NCI-H1436 (cell line): ENCODE measurements around the gene CTCF.
"Not testable (repeated sequence)": the region's sequence is repeated elsewhere in the genome, so short reads cannot be mapped to it uniquely, and the experiment has no call there.

Experiments
- DNase-seq: peaks from one replicate; lab custom pipeline; 2025; lab: John Stamatoyannopoulos, UW

Gene CTCF, protein sequence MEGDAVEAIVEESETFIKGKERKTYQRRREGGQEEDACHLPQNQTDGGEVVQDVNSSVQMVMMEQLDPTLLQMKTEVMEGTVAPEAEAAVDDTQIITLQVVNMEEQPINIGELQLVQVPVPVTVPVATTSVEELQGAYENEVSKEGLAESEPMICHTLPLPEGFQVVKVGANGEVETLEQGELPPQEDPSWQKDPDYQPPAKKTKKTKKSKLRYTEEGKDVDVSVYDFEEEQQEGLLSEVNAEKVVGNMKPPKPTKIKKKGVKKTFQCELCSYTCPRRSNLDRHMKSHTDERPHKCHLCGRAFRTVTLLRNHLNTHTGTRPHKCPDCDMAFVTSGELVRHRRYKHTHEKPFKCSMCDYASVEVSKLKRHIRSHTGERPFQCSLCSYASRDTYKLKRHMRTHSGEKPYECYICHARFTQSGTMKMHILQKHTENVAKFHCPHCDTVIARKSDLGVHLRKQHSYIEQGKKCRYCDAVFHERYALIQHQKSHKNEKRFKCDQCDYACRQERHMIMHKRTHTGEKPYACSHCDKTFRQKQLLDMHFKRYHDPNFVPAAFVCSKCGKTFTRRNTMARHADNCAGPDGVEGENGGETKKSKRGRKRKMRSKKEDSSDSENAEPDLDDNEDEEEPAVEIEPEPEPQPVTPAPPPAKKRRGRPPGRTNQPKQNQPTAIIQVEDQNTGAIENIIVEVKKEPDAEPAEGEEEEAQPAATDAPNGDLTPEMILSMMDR

DNA sequence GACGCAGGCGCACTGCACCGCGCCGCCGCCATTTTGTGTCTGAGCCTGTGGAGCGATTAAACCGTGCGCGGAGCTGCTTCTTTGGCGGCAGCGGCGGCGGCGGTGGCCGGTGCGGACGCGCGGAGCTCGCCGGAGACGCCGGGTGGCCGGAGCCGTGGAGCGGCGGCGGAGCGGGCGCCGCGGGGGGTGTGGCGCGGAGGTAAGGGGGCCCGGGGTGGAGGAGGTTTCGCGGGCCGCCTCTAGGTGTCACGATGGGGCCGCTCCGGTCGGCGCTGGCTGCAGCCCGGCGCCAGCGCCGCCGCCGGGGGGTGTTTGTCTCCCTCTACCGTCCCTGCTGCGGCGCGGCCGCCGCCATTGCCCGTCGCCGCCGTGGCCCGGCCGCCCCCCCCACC is at the start of gene CTCF:
CTCF (plus strand) TSS at position 1 of the 392 bp plus-strand sequence. CDS start 48,307 bp downstream, outside the sequence.
- peak; percentile 70 for DNase-seq

DNA sequence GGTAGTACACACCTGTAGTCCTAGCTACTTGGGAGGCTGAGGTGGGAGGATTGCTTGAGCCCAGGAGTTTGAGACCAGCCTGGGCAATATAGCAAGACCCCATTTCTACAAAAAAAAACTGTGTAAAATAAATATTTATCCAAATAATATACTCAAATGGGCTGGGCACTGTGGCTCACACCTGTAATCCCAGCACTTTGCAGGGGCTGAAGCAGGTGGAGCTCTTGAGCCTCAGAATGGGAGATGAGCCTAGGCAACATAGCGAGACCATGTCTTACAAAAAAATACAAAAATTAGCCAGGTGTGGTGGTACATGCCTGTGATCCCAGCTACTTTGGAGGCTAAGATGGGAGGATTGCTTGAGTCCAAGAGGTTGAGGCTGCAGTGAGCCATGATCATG is 48.4 kb upstream of the CTCF start:
- DNase-seq, result not testable (repeated sequence)

DNA sequence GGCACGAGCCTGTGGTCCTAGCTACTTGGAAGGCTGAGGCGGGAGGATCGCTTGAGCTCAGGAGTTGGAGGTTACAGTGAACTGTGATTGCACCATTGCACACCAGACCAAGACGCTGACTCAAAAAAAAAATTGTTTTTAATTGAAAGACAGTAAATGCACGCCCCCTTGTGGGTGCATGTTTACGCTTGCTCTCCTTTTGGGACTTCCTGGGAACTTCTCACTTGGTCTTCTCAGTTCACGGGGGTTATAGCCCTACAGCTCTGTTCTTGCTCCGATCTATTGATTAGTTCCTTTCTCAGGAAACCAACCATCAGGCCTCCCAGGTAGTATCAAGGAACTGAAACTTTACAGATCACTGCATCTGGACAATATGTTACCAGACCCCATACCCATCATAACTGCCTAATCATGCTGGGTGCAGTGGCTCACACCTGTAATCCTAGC is 47.9 kb upstream of the CTCF start:
- peak; percentile 68 for DNase-seq

DNA sequence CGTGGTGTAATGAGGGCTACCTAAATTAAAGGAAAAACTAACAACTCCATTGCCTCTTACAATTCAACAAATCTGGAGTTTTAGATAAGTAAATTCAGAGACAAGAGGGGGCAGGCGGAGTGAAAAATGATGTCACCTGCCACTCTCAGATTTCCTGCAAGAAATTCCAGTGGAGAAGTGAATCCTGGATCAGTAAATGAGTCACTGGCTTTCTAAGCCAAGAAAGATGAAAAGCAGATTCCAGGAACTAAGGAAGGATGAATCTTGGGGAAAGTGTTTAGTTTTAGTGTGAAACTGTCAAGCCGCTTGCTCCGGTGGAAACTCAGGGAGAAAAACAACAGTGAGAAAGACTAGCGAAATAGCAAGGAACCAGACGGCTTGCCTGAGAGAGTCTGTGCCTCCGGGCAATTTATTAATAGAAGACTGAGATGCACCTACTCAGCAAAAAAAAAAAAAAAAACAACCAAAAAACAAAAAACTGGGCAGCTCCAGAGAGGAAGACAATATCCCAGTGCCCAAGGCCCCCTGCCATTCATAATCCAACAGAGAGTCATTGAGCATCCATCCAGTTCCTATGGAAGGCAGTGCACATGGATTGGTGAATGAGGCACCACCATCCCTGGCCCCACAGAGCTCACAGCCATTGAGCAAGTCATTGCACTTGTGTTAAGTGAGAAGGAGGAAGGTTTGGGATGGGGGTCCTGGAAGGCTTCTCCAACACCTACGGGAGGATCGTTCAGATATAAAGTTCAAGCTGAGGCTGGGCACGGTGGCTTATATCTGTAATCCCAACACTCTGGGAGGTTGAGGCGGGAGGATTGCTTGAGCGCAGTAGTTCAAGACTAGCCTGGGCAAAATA is 45.8 kb upstream of the CTCF start:
- DNase-seq, result no peak

DNA sequence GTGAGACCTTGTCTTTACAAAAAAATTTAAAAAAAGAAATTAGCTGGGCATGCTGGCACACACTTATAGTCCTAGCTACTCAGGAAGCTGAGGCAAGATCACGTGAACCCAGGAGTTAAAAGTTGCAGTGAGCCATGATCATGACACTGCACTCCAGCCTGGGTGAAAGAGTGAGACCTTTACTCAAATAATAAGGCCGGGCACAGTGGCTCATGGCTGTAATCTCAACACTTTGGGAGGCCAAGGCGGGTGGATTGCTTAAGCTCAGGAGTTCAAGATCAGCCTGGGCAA is 45.2 kb upstream of the CTCF start:
- DNase-seq, result no peak

DNA sequence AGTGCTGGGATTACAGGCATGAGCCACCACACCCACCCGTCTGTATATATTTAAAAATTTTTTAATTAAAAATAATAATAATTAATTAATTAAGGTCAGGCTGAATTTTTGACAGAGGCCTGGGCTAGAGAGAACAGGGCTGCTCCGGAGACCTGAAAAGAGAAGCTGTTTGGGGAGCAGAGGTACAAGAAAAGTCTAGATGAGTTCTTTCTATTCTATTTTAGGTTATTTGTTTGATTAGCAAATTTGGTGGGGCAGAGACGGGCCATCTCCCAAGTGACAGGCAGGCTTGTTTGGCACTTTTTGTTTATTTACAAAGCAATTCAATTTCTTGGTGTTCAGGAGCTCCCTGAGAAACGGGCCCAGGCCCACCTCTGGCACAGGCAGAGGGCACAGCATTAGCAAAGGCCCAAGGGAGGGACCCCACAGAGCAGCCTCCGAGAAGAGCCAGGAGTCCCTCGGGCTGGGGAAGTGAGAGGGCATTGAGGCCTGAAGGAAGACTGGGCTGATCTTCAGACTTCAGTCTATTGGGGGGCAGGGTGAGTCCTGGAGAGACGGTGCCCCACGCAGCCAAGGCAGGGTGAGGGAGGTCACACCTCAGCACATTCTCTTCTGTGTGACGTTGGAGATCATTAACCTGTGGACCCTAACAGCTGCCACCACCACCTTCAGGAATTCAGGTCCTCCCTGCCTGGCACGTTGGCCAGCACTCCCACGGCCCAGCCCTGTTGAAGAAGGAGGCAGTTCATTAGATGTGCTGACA is 44.5 kb upstream of the CTCF start:
- DNase-seq, result no peak

DNA sequence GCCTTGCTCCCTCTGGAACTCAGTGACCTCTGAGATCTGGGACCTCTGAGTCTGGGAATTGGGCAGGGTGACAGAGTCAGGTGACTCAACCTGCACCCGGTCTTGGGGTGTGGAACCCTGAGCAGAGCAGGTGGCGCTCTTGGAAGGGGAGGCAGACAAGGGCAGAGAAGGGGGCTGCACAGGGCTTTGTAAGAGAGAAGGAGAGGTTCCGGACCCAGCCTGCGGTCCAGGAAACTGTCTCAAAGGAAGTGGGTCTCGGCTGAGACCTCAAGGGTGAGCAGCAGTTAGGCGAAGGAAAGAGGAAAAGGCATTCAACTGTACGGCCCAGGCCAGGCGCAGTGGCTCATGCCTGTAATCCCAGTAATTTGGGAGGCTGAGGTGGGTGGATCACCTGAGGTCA is 43.6 kb upstream of the CTCF start:
- DNase-seq, result no peak

DNA sequence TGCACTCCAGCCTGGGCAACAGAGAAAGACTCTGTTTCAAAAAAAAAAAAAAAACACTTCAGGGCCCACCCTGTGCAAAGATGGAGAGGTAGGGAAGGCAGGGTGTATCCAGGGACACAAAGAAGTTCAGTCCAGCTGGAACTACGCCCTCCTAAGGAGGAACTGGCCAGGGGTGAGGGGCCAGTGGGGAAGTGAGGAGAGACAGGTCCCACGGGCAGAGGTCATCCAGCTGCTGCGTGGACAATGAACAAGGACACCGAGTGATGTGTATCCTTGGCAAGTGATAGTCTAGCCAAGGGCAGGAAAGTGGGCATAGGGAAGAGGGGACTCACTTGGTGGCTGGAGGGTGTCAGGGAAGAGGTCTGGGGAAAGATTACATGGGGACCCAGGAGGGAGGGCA is 43.1 kb upstream of the CTCF start:
- no peak for DNase-seq

DNA sequence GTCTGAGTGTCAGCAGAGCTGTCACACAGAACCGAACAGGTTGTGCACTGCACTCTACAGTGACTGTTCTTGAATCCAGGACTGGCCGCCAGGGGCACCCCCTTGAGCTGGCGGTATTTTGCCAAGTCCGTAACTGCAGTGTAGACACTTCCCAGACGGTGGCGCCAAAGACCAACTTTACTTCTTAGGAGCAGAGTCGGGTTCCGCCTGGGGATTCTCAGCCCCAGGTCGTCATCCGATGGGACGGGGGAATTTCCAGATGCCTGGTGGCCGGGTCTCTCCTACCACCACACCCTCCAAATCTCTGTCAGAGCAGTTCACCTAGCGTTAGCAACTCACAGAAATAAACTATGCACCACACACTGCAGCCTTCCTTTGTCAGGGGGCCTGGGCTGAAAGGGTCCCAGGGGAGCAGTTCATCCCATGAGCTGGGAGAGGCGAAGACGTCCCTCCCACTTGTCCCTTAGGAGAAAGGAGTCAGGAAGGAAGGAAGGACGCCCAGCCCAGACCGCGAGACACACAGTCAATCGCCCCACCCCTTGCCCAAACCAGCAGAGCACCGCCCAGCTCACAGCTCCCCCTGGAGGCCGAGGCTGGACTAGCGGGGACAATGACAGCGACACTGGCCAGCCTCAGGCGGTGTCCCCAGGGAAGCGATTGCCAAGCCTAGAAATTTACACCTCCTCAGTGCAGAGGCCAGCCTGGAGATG is 41.1 kb upstream of the CTCF start:
- DNase-seq, result peak; percentile 95

DNA sequence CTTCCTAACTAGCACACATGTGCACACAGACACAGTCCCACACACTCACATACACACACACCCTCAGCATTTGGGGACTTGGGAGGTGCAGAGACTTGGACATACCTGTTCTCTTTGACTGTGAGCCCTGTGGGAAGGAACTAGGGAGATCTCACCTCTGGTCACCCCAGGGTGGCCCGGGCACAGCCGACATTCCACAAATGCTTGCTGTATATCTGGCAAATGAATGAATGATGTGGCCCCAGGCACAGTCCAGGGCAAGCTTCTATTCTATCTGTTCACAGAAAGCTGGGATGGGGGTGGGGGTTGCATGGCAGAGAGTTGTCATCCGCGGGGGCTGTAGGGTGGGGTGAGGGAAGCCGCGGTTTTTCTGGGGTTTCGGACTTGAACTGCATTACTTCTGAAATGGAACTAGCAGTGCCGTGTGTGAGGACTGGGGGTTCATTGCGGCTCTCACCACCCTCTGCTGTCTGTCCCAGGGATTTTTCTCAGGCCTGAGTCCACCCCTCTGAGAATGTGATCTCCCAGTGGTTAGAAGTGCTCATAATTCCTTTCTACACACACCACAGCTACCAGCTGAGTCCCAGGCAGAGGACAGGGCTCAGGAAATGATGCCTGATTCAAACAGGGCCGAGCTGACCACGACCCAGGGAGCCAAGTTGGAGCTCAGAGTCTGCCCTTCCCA is 37.0 kb upstream of the CTCF start:
- DNase-seq, result no peak

DNA sequence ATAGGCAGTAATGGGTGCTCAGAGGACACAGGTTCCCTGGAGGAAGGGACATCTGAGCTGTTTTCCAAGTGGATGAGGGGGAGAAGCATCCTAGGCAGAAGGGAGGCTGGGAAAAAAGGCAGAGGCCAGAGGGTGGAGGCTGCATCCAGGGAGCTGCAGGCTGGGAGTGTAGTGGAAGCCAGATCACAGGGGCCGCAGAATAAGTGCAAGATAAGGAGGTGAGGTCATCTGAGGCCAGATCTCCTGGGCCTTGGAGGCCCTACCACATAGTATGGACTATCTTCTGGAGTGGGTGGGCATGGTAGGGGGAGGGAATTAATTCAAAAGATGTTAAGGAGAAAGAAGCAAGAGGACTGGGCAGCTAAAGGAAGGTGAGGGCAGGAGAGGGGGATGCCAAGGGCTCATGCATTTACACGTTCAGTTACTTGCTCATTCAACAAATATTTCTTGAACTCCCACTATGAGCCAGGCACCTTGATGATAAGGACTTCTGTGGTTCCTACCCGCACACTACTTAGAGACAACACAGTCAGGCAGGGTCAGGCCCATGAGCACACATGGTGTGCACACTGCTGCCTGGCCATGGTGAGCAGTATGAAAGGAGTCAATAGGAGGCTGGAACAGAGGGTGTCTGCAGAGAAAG is 36.1 kb upstream of the CTCF start:
- no peak for DNase-seq

DNA sequence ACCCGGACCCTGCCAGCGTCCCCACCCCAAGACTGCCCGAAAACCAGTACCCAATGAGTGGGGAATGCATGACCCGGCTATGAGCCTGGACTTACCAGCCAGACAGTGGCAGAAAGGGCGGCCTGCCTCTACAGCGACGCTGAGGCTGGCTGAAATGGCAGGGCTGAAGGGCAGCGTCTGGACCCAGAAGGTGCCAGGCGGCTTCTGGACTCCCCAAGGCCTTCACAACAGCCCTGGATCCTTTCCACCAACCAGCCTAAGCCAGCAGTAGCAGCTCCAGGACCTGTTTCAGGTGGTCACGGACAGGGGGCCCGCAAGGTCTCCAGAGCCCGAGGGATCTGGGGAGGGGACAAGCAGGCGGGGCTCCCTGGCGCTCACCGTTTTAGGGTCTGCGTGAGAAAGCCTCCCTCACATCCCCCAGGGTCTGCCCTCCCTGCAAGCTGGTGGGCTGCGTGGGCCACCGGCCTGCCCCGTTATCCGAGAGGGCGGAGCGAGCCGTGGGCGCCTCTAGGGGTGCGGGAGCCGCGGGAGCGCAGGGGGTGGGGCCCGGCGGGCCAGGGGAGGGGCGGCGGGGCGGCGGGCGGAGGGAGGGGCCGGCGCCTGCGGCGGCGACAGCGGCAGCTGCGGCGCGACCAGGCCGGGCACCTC is 34.0 kb upstream of the CTCF start, which contains the start of gene RIPOR1:
RIPOR1 (plus strand) TSS at position 608 of the 648 bp plus-strand sequence. CDS start 9,618 bp downstream, outside the sequence.
- no peak for DNase-seq

DNA sequence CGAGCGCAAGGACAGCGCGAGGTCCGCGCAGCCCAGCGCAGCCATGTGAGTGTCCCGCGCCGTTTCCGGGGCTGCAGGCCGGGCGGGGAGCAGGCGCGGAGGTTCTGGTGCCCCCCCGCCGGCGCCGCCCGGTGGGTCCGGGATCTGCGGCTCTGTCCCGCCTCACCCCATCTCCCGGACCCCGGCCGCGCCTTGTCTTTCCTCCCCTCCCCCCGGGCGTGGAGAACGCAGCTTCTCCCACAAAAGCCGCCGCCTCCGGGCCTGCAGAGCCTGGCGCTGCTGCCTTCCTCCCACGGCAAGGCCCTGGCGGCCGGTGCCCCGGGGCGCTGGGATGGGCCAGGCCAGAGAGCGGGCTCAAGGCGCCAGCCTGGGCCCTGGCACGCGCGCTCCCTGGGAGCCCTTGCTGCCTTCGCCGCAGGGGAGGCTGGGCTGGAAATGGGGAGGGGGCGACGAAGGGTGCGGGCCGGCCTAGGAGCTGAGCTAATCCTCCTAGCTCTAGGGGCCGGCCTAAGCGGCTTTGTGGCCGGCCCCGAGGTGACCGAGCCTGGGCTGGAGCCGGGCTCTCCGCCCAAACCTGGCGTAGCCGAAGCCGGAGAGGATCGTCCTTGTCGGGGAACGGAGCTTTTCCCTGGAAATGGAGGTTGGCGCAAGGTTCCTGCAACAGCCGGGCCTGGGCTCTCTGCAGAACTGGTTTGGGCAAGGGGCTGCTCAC is 33.3 kb upstream of the CTCF start:
- DNase-seq, result no peak

DNA sequence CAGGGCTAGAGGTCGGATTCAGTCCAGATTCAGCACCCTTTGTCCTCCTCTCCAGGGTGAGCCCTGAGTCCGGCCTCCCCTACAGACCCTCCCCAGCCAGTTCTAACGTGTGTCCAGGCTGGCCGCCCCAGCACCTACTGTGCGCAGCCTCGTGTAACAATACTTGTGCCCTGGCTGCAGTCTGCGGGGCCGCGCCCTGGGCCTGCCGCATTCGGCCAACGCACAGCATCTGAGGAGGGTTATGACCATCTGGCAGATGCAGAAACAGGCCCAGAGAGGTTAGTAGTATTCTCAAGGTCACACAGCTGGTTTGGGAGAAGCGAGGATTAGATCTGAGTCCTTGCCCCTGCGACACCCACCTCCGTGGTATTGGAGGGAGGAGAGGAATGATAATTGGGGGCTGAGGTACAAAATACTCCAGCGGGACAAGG is 32.7 kb upstream of the CTCF start:
- DNase-seq, result no peak

DNA sequence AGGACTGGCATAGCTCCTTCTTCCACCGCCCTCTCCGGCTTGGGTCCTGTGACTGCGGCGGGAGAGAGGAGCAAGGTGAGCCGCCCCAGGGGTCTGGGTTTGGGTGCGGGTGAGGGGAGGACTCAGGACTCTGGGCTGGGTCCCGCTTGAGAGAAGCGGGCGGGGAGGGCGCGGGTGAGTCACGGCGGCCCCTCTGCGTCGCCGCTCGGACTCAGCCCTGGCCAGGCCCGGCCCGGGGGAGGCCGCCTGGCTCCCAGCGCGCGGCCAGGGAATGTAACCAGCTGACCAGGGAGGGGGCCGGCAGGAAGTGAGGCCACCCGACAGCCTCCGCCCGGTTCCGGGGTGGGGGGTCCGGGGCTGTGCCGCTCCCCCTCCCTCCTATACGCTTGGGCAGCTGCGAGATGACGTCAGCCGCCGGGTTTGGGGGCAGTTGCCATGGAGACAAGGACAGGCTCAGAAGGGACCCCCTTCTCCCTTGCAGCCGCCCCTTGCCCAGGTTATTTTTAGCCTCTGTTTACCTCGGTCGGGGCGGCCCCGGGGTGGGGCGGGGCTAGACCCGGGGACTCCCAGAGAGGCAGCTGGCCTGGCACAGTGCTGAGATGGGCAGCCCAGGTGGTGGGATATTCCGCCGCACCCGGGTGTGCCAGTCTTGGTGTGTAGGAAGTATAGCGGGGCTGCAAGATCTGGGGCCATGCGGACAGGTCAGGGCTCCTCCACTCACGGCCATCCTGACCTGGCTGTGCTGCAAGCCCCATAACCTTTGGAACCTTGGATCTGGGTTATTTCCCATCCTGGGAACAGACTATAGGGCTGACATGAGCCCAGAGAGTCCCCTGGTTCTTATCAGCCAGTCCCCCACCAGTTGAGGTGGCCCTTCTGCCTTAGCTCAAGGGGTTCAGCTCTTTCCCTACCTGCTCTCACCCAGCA is 32.0 kb upstream of the CTCF start:
- no peak for DNase-seq

DNA sequence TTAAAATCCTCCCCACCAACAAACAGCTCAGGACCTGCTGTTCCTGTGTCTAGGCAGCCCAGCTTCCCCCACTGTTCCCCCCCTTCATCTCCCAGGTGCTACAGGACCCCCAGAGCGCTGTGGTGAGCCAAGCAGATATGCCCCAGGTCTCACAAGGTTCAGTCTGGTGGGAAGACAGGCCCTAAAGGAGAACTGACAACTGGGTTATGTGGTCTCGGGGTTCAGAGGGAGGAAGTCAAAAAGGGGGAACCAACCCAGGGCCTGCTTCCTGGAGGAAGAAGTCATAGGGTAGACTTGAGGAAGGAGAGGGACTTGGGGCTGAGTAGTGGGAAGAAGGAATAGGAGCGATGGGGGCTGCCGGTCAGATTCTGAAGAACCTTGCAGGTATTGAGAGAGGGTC is 31.1 kb upstream of the CTCF start:
- no peak for DNase-seq

DNA sequence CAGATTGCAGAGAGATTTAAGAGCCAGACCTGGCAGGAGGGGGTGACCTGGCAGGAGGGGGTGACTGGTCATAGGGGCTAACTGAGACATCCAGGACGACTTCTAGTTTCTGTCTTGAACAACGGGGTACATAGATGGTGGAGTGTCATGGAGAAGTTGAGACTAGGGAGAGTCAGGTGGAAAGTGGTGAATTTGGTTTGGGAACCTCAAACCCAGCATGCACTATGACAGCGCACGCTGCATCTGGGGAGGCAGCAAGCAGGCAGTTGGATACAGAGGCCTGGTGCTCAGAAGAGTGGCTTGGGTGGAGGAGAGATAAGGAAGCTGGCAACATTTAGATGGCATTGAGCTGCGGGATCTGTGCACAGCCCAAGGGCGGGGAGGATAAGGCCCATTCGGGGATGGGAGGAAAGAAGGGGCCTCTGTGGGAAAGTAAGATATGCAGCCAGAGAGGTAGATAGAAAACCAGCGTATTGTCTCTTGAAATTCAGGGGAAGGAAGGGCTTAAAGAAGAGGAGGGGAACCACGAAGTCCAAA is 29.2 kb upstream of the CTCF start:
- no peak for DNase-seq
